GM18861 (cell line): ENCODE measurements around the gene CACNA2D1.

Experiments used
- ATAC-seq: cut with Tn5 transposase; IDR thresholded peaks from one replicate; pipeline ENCODE4 v1.9.1; 2021; ENCODE audit not compliant: unreplicated experiment

The CACNA2D1 gene

DNA sequence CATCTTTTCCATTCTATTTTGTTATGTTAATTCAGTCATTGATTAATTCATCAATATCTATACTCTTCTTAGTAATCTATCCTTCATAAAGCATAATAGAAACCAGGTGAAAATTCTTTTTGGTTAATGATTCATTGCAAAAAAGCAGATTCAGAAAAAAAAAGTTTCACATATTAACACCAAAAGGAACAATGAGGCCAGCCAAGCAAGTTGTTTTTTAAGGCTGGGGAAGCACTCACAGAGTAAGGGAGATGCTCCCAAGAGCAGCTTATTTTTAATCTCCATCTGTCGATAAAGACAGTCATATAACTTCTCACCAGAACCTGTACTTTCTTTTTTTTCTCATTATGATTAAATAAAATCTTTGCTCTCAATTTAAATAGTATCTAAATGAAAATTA lies 95.8 kb downstream of the CACNA2D1 start:
- no peak for ATAC-seq

DNA sequence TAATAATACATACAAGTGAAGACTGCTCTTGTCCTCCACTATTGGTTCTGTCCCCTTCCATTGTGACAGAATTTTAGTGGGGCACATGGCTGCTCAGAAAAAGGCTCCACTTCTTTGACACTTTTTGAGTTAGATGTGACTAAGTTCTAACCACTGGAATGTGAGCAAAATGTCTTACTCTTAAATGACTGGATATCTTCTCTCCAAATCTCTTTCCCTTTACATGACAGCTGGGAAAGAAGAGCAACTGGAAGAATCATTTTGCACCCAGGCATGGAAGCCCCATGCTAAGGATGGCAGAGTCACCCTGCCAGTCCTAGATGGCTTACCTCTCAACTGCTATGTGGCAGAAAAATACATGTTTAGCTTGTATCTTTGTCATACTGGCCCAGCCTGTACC lies 97.7 kb downstream of the CACNA2D1 start:
- no peak for ATAC-seq

DNA sequence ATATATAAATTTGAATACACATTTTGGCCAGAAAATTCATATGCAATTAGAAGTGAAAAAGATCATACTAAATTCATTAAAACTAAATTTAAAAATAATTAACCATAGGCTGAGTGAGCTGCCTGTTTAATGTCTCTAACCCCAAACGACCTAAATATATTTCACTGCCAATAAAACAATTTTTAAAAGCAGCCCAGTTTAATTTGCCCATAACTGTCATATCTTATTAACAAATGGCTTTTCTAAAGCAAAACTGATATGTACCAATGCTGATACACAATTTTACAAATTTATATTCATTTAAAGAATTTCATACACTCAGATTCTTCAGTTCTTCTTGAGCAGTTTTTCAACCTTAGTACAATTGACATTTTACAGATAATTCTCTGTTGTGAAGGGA lies 99.9 kb downstream of the CACNA2D1 start:
- no peak for ATAC-seq

DNA sequence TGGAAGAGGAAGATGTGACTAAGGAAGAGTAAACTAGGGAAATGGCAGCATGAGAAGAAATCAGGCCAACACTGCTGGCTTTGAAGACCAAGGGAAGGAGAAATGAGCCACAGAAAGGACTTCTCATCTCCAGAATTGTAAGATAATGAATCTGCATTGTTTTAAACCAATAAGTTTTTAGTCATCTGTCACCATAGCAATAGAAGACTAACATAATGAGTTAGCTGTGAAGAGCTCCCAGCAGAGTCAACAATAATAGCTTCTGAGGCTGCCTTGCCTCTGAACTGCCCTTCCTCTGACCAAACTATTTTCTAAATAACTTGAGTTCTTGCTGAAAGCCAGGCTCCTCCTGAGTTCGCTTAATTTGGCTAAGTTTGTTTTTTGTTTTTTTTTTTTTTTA lies 103.6 kb downstream of the CACNA2D1 start:
- ATAC-seq = no peak

DNA sequence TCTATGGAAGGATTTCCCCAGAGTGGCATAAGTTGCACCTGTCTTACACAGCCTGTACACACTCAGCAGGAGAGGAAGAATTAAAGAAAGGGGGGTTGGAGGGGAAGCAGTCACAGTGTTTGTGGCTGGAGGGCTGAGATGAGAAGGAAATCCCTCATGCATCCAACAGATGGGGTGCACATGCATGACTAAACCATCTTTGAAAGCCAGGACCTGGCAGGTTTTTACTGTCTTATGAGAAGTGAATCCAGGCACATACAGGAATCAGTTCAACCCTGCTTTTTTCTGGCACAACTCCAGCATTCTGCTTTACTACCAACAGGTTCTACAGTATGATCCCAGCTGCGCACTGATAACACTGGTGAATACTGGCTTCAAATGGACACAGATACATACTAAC lies 107.7 kb downstream of the CACNA2D1 start:
- no peak for ATAC-seq

DNA sequence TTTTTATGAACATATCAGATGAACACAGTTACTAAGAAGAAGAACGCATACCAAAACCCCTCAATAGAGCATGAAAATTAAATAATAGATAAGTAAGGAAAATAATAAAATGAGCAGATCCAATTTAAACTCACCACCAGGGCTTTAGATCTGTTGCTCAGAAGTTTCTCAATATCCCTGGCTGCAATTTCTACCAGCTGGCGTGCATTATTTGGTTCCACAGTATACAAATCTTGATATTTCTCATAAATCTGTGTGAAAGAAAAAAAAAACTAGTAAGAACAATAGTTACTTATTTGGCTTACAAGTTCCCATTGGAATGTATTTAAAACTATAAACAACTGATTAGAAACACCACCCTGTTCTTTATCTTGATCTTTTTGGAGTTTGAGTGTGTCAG lies 108.6 kb downstream of the CACNA2D1 start:
- no peak for ATAC-seq

DNA sequence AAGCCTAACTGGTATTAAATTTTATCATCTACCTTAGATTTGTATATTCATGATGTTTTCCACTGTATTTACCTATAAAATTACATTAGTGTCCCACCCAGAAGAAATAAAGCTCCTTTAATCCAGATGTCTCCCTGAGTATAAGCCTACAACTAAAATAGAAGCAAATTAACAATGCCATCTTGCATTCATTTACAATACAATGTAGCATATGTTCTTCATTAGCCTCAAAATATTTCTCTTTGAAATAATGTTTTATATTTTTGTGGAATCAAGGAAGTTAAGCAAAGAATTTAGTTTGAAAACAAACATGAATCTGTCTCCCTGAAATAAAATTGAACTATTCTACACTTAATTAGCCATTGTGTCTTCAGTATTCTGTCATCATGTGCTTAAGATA lies 112.3 kb downstream of the CACNA2D1 start:
- ATAC-seq = no peak

DNA sequence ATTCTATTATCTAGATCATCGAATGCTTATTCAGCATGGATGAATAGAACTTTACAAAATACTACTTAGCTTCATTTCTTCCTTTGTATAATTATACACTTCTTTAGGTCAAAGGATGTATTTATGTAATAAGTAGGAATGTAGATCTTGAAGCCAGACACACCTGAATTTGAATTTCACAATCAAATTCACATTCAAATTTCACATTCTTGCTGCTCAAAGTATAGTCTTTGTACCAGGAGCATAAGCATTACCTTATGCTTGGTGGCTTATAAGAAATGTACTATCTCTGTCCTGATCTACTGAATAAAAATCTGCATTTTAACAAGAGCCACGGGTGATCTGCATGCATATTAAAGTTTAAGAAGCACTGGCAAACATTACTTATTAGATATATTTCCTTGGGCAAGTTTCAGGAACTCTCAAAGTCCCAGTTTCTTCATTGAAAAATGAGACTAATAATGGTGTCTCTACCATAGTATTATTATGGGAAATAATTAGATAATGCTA lies 112.8 kb downstream of the CACNA2D1 start:
- no peak for ATAC-seq

DNA sequence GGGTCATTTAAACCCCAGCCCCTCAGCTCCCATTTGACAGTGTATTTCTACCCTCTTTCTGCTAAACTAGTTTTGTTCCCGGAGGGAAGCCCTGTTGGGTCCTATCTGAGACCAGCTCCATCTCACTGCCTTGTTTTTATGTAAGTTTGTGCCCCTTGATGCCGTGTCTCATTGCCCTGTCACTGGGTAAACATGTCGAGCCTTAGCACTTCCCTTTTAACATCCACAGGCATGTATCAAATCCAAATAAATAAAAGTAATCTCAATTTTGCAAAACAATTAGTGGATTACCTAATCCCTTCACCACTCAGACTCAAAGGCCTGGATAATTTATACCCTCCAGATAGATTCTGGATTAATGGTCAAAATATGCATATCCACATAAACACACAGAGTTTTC lies 115.7 kb downstream of the CACNA2D1 start:
- ATAC-seq = no peak

DNA sequence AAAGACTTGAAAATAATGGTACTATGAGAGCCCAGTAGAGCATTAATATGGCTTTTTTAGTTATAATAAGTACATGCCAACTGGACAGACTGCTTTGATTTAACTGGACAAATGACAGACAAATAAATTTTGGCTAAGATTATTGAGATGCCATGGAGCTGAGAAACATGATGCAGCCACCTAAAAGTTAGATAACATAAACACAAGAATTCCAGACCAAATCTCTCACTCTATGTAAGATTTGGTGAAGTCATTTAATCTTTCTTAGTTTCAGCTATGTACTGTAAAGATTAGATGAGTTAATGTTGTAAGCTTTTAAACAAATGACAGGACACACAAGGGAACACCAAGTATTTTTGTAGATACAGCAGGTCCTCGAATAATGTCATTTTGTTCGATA lies 118.2 kb downstream of the CACNA2D1 start:
- ATAC-seq = no peak

DNA sequence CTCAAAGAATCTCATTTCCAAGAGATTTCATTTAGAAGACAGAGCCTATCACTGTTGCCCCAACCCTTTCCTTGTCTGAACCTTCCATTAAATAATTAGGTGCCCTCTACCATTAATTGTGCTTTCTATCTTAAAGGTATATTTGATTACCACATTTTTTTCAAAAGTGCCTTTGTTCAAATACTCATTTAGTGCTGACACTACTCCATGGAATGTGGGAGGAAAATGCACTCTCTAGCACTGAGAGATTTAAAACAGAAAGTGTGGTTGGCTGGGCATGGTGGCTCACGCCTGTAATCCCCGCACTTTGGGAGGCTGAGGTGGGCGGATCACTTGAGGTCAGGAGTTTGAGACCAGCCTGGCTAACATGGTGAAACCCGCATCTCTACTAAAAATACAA lies 119.8 kb downstream of the CACNA2D1 start:
- ATAC-seq = no peak

DNA sequence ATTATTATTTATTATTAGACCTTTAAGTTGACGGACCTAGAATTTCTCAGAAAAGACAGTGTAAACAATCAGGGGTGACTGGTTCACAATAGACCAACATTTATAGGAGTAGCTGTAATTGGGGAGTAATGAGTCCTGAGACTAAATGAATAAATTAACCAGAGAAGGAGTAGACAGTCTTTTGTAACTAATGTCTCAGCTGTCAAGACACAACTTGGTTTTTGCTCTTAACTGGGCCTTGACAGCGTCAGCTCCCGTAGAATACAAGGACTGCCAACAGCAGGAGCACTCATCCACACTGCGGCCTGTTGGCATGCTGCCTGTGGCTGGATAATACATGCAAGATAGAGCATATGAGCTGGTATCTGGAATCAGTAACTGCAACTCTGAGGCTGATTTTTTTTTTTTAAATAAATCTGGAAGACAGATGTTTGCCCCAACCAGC lies 123.9 kb downstream of the CACNA2D1 start:
- ATAC-seq = no peak

DNA sequence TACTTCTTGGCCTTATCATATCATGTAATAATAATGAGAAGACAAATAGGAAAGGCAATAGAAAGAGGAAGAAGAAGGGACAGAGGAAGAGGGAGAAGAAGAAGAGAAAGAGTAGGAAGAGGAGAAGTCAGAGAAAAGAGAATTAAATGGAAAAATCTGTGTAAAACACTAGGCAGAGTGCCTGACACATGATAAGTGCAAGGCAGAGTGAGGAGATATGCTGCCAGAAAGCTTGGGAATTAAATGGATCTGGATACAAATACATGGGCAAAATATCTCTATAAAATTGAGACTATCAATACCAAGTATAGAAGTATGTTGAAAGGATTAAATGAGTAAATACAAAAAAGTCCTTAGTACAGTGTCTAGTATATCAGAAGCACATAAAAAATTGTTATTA lies 124.8 kb downstream of the CACNA2D1 start:
- ATAC-seq = no peak

DNA sequence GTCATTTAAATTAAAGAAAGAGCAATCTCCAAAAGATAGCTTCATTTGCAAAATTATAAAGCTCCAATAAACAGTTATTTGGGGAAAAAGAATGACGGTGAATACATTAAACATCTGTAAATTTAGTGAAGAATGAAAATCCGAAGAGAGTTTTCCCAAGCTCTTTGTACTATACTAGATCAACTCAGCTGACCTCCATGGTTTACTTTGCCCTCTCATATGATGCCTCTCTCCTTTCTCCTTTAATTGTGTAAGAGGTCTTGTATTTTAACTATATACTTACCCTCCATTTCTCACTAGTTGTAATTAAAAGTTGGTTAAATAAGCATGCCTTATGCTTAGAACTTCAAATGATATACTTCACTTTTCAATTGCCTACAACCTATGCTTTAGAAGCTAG lies 125.8 kb downstream of the CACNA2D1 start:
- no peak for ATAC-seq

DNA sequence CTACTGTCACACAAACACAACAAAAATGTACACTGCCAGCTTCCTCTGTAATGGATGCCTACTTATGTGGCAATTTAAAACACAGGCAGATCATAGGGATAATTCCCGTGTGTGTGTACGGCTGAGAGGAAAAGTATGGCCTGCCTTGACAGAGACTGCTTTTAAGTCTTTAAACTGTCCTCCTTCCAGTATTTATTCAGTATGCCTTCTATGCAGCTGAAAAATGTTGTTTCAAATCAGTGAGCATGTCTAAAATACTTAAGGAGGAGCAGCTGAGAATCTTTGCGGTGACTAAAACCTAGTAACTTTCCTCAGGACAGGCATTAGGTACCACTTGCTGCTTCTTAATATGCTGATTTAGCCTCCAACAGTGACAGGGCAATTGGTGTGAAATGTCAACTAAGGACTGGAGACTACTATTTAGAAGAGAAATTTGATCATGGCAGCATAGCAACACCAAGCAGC lies 126.3 kb downstream of the CACNA2D1 start:
- ATAC-seq = no peak

DNA sequence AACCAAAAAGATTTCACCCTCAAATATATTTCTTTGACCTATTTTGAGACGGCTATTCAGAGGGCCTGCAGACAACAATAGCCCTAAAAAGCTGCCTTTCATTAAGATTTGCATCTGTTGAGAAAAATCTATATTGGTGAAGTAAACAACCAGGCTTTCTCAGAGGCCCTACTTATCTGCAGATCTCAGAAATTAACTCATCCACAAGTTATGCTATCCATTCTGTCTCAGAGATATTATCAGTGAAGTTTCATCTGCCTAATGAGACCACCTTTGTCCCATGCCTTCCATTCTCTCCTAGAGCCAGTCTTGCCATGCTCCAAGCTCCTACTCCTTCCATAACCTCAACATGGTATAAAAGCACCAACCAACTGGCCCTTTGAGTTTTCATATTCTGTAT lies 130.3 kb downstream of the CACNA2D1 start:
- no peak for ATAC-seq

DNA sequence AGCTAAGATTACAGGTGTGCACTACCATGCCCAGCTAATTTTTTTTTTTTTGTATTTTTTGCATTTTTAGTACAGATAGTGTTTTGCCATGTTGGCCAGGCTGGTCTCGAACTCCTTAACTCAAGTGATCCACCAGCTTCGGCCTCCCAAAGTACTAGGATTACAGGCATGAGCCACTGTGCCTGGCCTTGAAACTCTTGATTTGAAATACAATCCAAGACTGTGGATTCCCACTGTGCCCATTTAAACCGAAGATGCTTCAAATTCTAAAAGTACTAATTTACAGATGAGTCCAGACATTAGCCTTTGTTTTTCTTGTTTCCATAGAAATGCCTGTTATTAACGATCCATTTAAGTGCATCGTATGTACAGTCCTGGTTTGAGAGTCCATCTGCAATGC lies 130.9 kb downstream of the CACNA2D1 start:
- ATAC-seq = no peak

DNA sequence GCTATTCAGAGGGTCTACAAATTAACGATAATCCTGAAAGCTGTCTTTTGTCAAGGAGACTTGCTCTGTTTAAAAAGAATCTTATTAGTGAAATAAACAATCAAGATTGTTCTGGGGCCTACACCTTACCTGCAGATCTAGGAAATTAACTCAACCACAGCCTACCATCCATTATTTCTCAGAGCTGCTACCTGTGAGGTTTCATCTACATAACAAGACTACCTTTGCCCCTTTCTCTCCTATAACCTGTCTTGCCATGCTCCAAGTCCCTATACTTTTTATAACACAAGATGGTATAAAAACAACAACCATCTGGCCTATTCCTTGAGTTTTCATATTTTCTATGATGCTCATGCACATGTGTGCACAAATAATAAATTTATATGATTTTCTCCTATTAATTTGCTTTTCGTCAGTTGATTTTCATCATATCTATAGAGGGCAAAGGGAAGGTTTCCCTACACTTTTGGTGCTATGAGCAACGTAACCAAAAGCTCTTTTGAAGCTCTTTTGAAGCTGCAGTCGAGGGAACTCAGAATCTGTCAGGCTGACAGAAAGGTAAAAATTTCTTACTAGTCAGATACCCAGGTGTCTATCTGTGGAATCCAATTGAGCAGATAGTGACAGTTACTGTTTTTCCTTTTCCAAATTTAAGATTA lies 138.1 kb downstream of the CACNA2D1 start:
- ATAC-seq = no peak

DNA sequence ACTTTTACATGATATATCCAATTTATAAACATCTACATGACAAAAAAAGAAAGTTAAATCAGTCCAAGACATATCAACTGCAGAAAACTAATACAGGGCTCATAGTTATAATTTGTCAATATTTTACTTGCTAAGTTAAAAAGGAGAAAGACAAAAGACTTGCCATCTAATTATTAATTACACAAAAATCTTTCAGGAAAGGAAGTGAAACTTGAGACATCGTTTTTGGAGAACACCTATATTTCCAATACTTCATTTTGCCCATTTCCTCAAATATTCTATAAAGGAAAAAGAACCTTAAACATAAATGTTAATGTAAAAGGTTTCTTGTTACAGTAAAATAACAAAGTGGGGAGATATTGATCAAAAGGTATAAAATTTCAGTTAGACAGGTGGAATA lies 148.7 kb downstream of the CACNA2D1 start:
- no peak for ATAC-seq

DNA sequence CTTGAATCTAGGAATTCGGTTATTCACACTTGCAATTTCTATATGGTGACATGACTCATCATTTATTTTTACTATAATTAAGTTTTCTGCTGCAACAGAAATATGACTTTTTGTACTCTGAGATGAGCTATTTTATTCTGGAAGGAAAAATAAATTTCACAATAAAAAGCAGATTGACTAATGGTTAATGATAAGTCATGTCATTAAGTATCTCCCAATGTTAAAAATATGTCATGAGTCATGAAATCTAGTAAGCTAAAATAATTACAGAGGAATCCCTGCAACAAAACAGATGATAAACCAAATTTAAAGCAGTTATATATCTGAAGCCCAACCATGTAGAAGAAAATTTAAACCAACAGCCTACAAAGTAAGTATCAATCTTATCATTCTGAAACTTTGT lies 149.2 kb downstream of the CACNA2D1 start:
- ATAC-seq = no peak

DNA sequence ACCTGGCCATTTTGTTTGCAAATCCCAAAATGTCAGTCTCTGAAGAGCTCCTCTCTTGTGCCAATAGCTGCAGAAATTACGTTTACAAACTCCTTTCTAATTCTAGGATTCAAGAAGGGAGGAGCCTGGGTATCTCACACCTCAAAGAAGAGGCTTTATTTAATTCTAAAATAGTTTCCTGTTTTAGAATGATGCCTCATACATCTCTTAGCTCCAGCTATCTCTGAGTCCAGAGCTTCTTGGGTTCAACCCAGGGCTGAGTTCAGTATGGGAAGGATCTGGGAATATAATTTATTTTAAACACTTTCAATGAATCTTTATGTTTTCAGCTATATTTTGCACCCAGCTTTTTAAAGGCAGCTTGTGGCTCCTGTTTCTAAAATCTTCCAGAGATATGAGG lies 150.1 kb downstream of the CACNA2D1 start:
- no peak for ATAC-seq

DNA sequence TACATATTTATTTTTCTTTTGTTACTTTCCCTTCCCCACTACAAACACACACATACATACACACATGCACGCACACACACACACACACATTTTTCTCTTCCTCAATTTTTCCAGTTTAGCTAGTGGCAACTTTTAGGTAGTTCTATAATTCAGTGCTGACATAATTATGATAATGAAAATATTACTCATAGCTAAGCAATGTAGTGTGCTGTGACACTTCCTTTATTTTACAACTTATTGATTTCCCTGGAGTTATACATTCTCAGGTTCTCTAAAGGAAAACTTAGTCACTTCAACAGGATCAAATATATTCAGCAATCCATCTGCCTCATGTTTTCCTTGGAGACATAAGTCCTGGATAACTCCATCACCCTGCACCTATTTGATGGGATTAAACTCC lies 151.6 kb downstream of the CACNA2D1 start:
- ATAC-seq = no peak

DNA sequence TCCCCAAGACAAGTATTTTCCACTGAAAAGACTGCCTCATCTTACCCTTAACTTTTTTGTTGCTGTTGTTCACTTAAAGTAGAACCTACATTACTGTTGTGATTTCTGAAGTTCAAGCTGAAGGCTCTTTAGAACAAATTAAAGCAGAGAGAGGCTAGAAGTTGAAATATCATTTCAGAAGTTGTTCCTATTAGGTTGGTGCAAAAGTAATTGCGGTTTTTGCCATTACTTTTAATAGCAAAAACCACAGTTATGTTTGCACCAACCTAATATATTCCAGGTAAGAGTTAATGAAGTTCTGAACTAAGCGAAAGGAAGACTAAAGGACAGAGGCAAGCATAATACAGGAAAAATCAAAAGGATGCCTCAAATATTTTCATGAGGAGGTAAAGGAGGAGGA lies 153.7 kb downstream of the CACNA2D1 start:
- no peak for ATAC-seq
